ENCODE results near the gene CERS6. TPM values are rescaled to one million over a fixed set of nuclear protein-coding genes. Genes with fewer than 3 reads are reported as not detected.

The CERS6 gene
- total and polyA plus RNA-seq, 10 of the 15 experiments (the other 5 are each of a cell fraction or from before 2014, with no cell fraction given): 1.3 to 20.4 (median 14.1) TPM

DNA sequence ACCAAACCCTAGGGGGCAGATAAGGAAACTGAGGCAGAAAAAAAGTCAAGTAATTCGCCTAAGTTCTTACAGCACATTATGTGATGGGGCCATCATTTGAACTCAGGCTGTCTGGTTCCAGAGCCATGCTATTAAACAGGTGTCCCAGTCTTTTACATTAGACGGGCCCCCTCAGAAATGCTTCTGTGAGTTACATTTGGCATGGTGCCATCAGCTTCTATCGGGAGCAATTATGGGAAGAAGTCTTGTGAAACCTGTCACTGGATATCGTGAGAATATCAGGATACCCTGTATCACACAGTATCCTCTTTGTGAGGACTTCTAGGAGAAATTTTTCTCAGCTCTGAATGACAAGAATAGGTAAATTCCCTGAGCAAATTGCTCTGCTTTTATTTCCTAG, 202.6 kb downstream of the CERS6 start:
- no peak for DNase-seq (ENCODE audit: low read depth, low spot score)
- H3K4me3 ChIP-seq: no peak overlapping the region
- no peaks in the 10 kb centered on the region for H3K27me3 ChIP-seq (replicated peaks in 1 of 2; ENCODE audit: control insufficient read depth in 2 of 2, insufficient read depth in 2 of 2, low read length in 1 of 2)
- no peak overlapping the region for H3K27ac ChIP-seq (ENCODE audit: control insufficient read depth, insufficient read depth)
- H4K20me1 ChIP-seq (ENCODE audit: control insufficient read depth, insufficient read depth): no peaks in the 10 kb centered on the region
- FAIRE-seq: no peak
- ChIA-PET POLR2A (no interaction called here), CTCF (no interaction called here), RAD21 (ENCODE audit: unreplicated experiment) (no interaction called here), SMC1A (ENCODE audit: uncharacterized antibody, unreplicated experiment) (no interaction called here)
- ATAC-seq: no peak
- H3K9ac ChIP-seq (ENCODE audit: control insufficient read depth, insufficient read depth, low read length): no peak overlapping the region
- H3K4me2 ChIP-seq (ENCODE audit: control insufficient read depth, insufficient read depth): no peak overlapping the region
- H3K36me3 ChIP-seq (ENCODE audit: control insufficient read depth in 2 of 2, insufficient read depth in 2 of 2, low read length in 1 of 2): no peaks in the 10 kb centered on the region; a peak in 2 of 4 replicates
- H3K4me1 ChIP-seq (ENCODE audit: control insufficient read depth, insufficient read depth, low read length): no peaks in the 10 kb centered on the region
- in situ Hi-C loops (cut with MboI) (no loop called here), intact Hi-C loops (cut with micrococcal nuclease; ENCODE audit: unreplicated experiment) (no loop called here)
- peaks cover 2% of the 10 kb centered on the region; the same call in 1 of the 2 replicates for H3K79me2 ChIP-seq (ENCODE audit: control insufficient read depth, insufficient read depth, low read length)
- WGBS (ENCODE audit: insufficient coverage, insufficient replicate concordance, low lambda C conversion rate, missing lambda C conversion rate): 99% methylated on average over 4 of the region's 4 CpGs
- no peaks in the 10 kb centered on the region; the same call in 2 of the 3 replicates for H3K9me3 ChIP-seq (replicated peaks; ENCODE audit: control insufficient read depth, insufficient read depth, low read length)
- H2AFZ ChIP-seq (ENCODE audit: control insufficient read depth, low read depth, low read length): no peak overlapping the region
- TF ChIP-seq SMARCA5 (IDR thresholded peaks at IDR 0.05): no peak
- TF ChIP-seq SMAD1 (IDR thresholded peaks at IDR 0.05; ENCODE audit: low read depth, partially characterized antibody): no peak
- no peak for TF ChIP-seq JUNB (IDR thresholded peaks at IDR 0.05)
- TF ChIP-seq RB1 (IDR thresholded peaks at IDR 0.05; ENCODE audit: borderline replicate concordance): no peak
- TF ChIP-seq GATAD2B (conservative IDR thresholded peaks at IDR 0.05; ENCODE audit: low read depth): no peak
- TF ChIP-seq ZNF622 (IDR thresholded peaks at IDR 0.05): no peak
- TF ChIP-seq MTA2 (IDR thresholded peaks at IDR 0.05; ENCODE audit: low read depth): no peak
- no peak for TF ChIP-seq BRCA1 (IDR thresholded peaks at IDR 0.05; ENCODE audit: low read depth, low read length)
- no peak for TF ChIP-seq WRNIP1 (IDR thresholded peaks at IDR 0.05; ENCODE audit: borderline replicate concordance, low read depth, low read length)
- no peak for TF ChIP-seq POLR2A (IDR thresholded peaks at IDR 0.05; ENCODE audit: low read depth, low read length)
- TF ChIP-seq, protein P1, sequence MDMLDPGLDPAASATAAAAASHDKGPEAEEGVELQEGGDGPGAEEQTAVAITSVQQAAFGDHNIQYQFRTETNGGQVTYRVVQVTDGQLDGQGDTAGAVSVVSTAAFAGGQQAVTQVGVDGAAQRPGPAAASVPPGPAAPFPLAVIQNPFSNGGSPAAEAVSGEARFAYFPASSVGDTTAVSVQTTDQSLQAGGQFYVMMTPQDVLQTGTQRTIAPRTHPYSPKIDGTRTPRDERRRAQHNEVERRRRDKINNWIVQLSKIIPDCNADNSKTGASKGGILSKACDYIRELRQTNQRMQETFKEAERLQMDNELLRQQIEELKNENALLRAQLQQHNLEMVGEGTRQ (IDR thresholded peaks at IDR 0.05; ENCODE audit: borderline replicate concordance, low read depth, low read length): no peak
- no peak for TF ChIP-seq ZNF24 (IDR thresholded peaks at IDR 0.05)
- TF ChIP-seq, protein P2, sequence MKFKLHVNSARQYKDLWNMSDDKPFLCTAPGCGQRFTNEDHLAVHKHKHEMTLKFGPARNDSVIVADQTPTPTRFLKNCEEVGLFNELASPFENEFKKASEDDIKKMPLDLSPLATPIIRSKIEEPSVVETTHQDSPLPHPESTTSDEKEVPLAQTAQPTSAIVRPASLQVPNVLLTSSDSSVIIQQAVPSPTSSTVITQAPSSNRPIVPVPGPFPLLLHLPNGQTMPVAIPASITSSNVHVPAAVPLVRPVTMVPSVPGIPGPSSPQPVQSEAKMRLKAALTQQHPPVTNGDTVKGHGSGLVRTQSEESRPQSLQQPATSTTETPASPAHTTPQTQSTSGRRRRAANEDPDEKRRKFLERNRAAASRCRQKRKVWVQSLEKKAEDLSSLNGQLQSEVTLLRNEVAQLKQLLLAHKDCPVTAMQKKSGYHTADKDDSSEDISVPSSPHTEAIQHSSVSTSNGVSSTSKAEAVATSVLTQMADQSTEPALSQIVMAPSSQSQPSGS (IDR thresholded peaks at IDR 0.05; ENCODE audit: low read length): no peak
- no peak for TF ChIP-seq BCL11A (IDR thresholded peaks at IDR 0.05; ENCODE audit: low read depth, low read length)
- TF ChIP-seq CBX3 (IDR thresholded peaks at IDR 0.05; ENCODE audit: borderline replicate concordance, low read depth): no peak
- no TSS peak for BruUV-seq (replicated peaks)

Data from GM12878 (cell line).